ENCODE results near the gene PRMT2.

- TF ChIP-seq CHD4 (IDR thresholded peaks at IDR 0.05; ENCODE audit: borderline replicate concordance) = no peak
- no peak for TF ChIP-seq EHMT2 (IDR thresholded peaks at IDR 0.05; ENCODE audit: low read depth)
- TF ChIP-seq CTCF (IDR thresholded peaks at IDR 0.05) = no peak
- no peak for TF ChIP-seq TFCP2L1 (CRISPR knock-in tag; IDR thresholded peaks at IDR 0.05)
- TF ChIP-seq POLR2A (IDR thresholded peaks at IDR 0.05; ENCODE audit: low read length) = no peak
- TF ChIP-seq RFX5 (IDR thresholded peaks at IDR 0.05) = no peak
- TF ChIP-seq MAFK (IDR thresholded peaks at IDR 0.05; ENCODE audit: partially characterized antibody) = no peak
- no peak for TF ChIP-seq MYC (IDR thresholded peaks at IDR 0.05; ENCODE audit: borderline replicate concordance, low read length)
- TF ChIP-seq ELK1 (IDR thresholded peaks at IDR 0.05; ENCODE audit: low read depth, low read length) = no peak
- TF ChIP-seq GATA3 (IDR thresholded peaks at IDR 0.05; ENCODE audit: borderline replicate concordance) = no peak
Observed at GRCh38 chr21:46617267-46618051, 18.0 kb upstream of the PRMT2 start.

All from A549 (cell line).